Measurements from ENCODE around the gene DCLRE1B.

DCLRE1B gene

GRCh38 chr1:113904674-113905434, at the start of gene DCLRE1B, which contains the start of gene AP4B1:
DCLRE1B (plus strand) TSS chr1:113905326; CDS start chr1:113905587, 261 bp downstream.
AP4B1 (minus strand) TSS chr1:113904799; CDS start chr1:113904717, 82 bp downstream.
- DNase-seq: peak; percentile 100

GRCh38 chr1:113855630-113856400, 49.3 kb upstream of the DCLRE1B start:
- peak; percentile 46 for DNase-seq

GRCh38 chr1:113856401-113856790, 48.7 kb upstream of the DCLRE1B start:
- no peak for DNase-seq

- peak; percentile 34 for DNase-seq
These were observed 47.4 kb upstream of the DCLRE1B start for GRCh38 chr1:113857776-113858175.

GRCh38 chr1:113858418-113858817, 46.7 kb upstream of the DCLRE1B start:
- peak; percentile 52 for DNase-seq

- no peak for DNase-seq
These were observed 46.1 kb upstream of the DCLRE1B start for GRCh38 chr1:113858982-113859381.

GRCh38 chr1:113859478-113860175, 45.5 kb upstream of the DCLRE1B start:
- peak; percentile 87 for DNase-seq

- no peak for DNase-seq
These were observed 44.2 kb upstream of the DCLRE1B start for GRCh38 chr1:113860891-113861290.

GRCh38 chr1:113861641-113862040, 43.5 kb upstream of the DCLRE1B start:
- DNase-seq: peak; percentile 75

GRCh38 chr1:113868387-113869083, 36.6 kb upstream of the DCLRE1B start:
- DNase-seq: no peak

- DNase-seq: no peak
These were observed 34.3 kb upstream of the DCLRE1B start for GRCh38 chr1:113870778-113871177.

- peak; percentile 92 for DNase-seq
These were observed 33.5 kb upstream of the DCLRE1B start, which contains the start of gene PTPN22 for GRCh38 chr1:113871597-113872113. PTPN22 (minus strand) TSS chr1:113871712.

- peak; percentile 77 for DNase-seq
These were observed 32.7 kb upstream of the DCLRE1B start for GRCh38 chr1:113872219-113872935.

- peak; percentile 59 for DNase-seq
These were observed 30.9 kb upstream of the DCLRE1B start for GRCh38 chr1:113874012-113874879.

- no peak for DNase-seq
These were observed 29.4 kb upstream of the DCLRE1B start for GRCh38 chr1:113875714-113876113.

GRCh38 chr1:113876176-113876575, 28.9 kb upstream of the DCLRE1B start:
- no peak for DNase-seq

- no peak for DNase-seq
These were observed 25.4 kb upstream of the DCLRE1B start for GRCh38 chr1:113879739-113880038.

- DNase-seq: no peak
These were observed 23.5 kb upstream of the DCLRE1B start for GRCh38 chr1:113881661-113882060.

GRCh38 chr1:113886417-113887401, 18.4 kb upstream of the DCLRE1B start:
- DNase-seq: no peak

Data from MV-4-11 (cell line).